ENCODE data around the gene NHLRC4.

NHLRC4 gene

DNA sequence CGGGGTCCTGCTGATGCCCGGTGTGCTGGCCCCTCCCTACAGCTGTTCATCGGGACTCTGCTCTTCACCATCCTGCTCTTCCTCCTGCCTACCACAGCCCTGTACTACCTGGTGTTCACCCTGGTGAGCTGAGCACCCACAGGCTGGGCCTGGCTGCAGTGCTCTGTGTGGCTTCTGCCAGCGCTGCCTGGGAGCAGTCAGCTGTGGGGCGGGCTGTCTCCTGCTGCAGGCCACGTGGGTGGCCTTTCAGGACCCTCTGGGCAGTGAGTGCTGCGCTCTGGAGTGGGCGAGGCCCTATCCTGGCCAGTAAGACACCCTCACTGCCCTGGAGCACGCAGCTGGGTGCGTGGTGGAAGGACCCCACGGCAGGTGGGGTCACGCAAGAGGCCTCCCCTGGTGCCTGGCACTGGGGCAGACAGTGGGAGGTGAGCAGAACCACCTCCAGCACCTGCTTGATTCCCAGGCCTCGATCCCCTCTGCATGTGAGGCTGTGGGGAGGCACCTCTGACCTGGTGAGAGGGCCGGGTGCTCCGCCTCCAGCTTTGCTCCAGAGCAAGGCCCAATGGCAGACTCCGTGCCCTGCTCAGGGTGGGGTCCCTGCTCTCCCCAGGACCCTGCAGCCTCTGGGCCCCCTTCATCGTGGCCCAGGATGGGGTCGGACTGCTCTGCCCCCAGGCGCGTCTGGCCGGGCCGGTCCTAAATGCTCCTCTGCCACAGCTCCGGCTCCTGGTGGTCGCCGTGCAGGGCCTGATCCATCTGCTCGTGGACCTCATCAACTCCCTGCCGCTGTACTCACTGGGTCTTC, 13.5 kb downstream of the NHLRC4 start:
- H3K36me3 ChIP-seq (ENCODE audit: control insufficient read depth, insufficient read depth, low read length) = peaks cover 2% of the 10 kb centered on the region
- peaks cover 2% of the 10 kb centered on the region for H3K27me3 ChIP-seq (ENCODE audit: control insufficient read depth, insufficient read depth, low read length)
- H3K27ac ChIP-seq (ENCODE audit: low read depth, low read length) = no peak overlapping the region
- no peak overlapping the region for H3K4me3 ChIP-seq (ENCODE audit: low read length)
- H3K4me1 ChIP-seq (ENCODE audit: control insufficient read depth, insufficient read depth, low read length) = no peaks in the 10 kb centered on the region
- H3K9ac ChIP-seq (ENCODE audit: low read length) = no peak overlapping the region

DNA sequence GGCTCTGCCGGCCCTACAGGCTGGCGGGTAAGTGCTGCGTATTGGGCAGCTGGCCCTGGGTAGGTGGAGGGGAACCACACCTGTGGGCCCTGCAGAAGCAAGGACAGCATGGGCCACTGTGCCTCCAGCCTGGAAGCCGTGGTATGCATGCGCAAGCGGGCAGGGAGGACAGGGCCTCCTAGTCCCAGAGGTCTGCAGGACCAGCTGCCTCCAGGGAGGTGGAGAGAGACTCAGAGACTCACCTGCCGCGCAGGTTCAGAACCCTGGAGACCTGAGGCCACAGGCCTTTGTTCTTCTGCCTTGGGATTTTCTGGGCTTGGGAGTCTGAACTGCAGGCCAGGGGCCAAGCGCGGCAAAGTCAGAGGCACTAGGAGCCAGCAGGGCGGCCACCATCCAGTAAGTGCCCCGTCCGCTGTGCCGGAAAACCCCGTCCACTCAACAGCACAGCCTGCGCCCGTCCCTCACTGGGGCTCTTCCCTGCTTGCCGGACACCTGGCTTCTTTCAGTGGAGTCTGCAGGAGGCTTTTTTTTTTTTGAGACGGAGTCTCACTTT, 14.2 kb downstream of the NHLRC4 start:
- Histone ChIP-seq H3K4me3 (ENCODE audit: low read length) (no peak overlapping the region), H3K27me3 (ENCODE audit: control insufficient read depth, insufficient read depth, low read length) (peaks cover 4% of the 10 kb centered on the region), H3K27ac (ENCODE audit: low read depth, low read length) (no peak overlapping the region), H3K4me1 (ENCODE audit: control insufficient read depth, insufficient read depth, low read length) (no peaks in the 10 kb centered on the region), H3K9ac (ENCODE audit: low read length) (no peak overlapping the region), H3K36me3 (ENCODE audit: control insufficient read depth, insufficient read depth, low read length) (no peaks in the 10 kb centered on the region)

DNA sequence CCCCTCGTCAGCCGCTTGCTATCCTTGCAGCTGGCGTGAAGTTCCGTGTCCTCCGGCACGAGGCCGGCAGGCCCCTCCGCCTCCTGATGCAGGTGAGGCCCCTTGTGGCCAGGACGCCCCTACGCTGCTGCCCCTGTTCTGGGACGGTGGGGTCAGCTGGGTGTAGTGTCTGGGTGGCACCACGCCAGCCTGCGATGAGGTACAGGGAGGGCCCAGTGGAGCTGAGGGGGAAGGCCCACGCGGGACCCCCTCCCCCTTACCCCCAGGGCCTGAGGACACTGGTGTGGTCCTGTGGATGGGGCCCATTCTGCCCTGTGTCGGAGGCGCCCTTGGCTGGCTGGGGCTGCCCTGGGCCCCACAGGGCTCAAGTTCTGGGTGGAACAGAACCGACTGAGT, 15.4 kb downstream of the NHLRC4 start:
- Histone ChIP-seq H3K36me3 (ENCODE audit: control insufficient read depth, insufficient read depth, low read length) (no peaks in the 10 kb centered on the region), H3K4me1 (ENCODE audit: control insufficient read depth, insufficient read depth, low read length) (no peaks in the 10 kb centered on the region), H3K27me3 (ENCODE audit: control insufficient read depth, insufficient read depth, low read length) (peaks cover 4% of the 10 kb centered on the region), H3K9ac (ENCODE audit: low read length) (no peak overlapping the region), H3K27ac (ENCODE audit: low read depth, low read length) (no peak overlapping the region), H3K4me3 (ENCODE audit: low read length) (no peak overlapping the region)

DNA sequence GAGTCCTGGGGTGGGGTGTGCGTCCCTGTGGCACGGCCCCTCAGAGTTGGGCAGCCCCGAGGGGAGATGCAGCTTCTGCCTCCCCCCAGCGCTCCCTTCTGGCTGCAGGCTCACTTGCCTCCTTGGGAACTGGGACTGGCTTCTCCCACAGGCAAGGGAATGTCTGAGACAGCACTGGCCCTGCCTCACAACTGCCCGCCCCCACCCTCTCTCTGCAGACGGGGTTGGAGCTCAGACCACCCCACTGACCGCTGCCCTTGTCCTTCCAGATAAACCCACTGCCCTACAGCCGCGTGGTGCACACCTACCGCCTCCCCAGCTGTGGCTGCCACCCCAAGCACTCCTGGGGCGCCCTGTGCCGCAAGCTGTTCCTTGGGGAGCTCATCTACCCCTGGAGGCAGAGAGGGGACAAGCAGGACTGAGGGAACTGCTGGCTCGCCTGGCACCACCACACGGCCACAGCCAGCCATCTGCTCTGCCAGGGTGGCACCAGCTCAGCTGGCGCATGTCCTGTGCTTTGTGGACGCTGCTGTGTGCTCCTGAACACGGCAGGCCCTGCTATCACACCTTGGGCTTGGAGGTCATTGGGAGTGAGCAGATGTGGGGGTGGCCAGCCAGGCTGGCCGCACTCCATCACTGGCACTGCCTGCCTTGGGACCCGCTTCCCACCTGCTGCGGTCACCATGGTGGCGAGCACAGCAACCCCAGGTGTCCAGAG, 16.0 kb downstream of the NHLRC4 start:
- Histone ChIP-seq H3K27ac (ENCODE audit: low read depth, low read length) (no peak overlapping the region), H3K36me3 (ENCODE audit: control insufficient read depth, insufficient read depth, low read length) (no peaks in the 10 kb centered on the region), H3K27me3 (ENCODE audit: control insufficient read depth, insufficient read depth, low read length) (peaks cover 4% of the 10 kb centered on the region), H3K9ac (ENCODE audit: low read length) (no peak overlapping the region), H3K4me3 (ENCODE audit: low read length) (no peak overlapping the region), H3K4me1 (ENCODE audit: control insufficient read depth, insufficient read depth, low read length) (no peaks in the 10 kb centered on the region)

DNA sequence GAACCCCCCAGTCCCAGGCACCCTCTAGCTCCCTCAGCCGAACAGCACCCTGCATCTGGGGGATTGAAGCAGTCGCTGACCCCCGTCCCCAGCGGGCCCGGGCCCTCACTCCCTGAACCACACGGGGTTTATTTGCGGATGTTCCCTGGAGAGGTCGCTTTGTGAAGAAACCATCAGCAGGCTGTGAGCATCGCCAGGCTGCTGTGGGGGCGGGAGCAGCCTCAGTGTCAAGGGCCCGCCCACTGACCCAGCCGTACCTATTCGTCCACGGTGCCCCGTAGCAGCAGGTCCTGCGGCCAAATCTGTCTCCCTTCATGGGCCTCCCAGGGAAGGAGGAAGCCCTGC, 16.6 kb downstream of the NHLRC4 start:
- peaks cover 5% of the 10 kb centered on the region for H3K4me1 ChIP-seq (ENCODE audit: control insufficient read depth, insufficient read depth, low read length)
- peaks cover 4% of the 10 kb centered on the region for H3K27me3 ChIP-seq (ENCODE audit: control insufficient read depth, insufficient read depth, low read length)
- H3K36me3 ChIP-seq (ENCODE audit: control insufficient read depth, insufficient read depth, low read length) = no peaks in the 10 kb centered on the region
- H3K27ac ChIP-seq (ENCODE audit: low read depth, low read length) = no peak overlapping the region
- no peak overlapping the region for H3K9ac ChIP-seq (ENCODE audit: low read length)
- no peak overlapping the region for H3K4me3 ChIP-seq (ENCODE audit: low read length)

DNA sequence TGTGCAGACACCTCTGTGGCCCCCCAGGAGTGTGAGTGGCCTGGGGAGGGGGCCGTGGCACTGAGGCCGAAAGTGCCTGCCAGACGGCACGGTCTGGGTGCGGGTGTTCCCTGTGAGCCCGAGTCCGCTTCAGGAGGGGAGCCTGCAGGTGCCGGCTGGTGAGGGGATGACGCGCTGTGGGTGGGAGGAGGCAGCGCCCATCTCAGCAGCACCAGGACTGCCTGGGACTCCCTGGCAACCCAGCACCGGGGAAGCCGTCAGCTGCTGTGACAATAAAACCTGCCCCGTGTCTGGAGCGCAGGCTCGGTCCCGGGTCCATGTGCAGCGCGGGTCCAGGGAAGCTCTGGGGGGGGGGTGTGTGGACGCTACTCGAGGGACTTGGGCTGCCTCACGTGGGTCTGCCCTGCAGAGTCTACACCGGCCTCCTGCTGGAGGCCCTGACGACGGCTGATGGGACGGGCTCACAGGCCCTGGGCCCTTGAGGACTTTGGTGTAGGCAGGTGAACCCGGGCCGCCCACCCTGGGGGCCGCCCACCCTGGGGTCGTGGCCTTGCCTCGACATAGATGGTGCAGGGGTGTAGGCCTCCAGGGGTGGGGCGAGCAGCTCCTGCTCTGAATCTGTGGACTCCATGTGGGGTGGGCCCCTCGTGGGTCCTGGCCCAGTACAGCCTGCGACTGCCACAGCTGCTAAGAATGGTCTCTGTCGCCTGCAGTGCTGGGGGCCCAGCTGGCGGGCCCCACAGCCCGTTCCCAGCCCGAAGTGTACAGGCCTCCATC, 17.2 kb downstream of the NHLRC4 start:
- H3K27ac ChIP-seq (ENCODE audit: low read depth, low read length) = no peak overlapping the region
- H3K27me3 ChIP-seq (ENCODE audit: control insufficient read depth, insufficient read depth, low read length) = peaks cover 4% of the 10 kb centered on the region
- no peak overlapping the region for H3K9ac ChIP-seq (ENCODE audit: low read length)
- H3K4me1 ChIP-seq (ENCODE audit: control insufficient read depth, insufficient read depth, low read length) = peaks cover 6% of the 10 kb centered on the region
- no peak overlapping the region for H3K4me3 ChIP-seq (ENCODE audit: low read length)
- H3K36me3 ChIP-seq (ENCODE audit: control insufficient read depth, insufficient read depth, low read length) = no peaks in the 10 kb centered on the region

DNA sequence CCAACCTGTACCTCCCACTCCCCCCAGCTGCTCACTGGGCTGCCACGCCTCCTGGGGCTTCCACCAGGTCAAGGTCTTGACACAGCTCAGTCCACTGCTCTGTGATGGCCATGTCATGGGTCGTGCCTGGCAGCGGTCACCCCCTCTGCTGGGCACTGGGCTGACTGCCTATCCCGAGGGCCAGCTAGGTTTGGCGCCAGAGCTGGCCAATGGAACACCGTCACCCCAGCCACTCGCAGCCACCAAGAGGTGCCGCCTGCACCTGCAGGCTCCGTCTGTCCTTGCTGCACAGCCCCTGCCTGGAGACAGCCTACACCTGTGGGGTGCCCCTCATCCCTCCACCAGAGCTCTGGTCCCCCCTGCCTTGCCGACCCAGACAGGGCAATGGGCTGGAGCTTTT, 18.5 kb downstream of the NHLRC4 start:
- Histone ChIP-seq H3K4me1 (ENCODE audit: control insufficient read depth, insufficient read depth, low read length) (peaks cover 6% of the 10 kb centered on the region), H3K27ac (ENCODE audit: low read depth, low read length) (no peak overlapping the region), H3K9ac (ENCODE audit: low read length) (no peak overlapping the region), H3K4me3 (ENCODE audit: low read length) (no peak overlapping the region), H3K27me3 (ENCODE audit: control insufficient read depth, insufficient read depth, low read length) (peaks cover 4% of the 10 kb centered on the region), H3K36me3 (ENCODE audit: control insufficient read depth, insufficient read depth, low read length) (no peaks in the 10 kb centered on the region)

DNA sequence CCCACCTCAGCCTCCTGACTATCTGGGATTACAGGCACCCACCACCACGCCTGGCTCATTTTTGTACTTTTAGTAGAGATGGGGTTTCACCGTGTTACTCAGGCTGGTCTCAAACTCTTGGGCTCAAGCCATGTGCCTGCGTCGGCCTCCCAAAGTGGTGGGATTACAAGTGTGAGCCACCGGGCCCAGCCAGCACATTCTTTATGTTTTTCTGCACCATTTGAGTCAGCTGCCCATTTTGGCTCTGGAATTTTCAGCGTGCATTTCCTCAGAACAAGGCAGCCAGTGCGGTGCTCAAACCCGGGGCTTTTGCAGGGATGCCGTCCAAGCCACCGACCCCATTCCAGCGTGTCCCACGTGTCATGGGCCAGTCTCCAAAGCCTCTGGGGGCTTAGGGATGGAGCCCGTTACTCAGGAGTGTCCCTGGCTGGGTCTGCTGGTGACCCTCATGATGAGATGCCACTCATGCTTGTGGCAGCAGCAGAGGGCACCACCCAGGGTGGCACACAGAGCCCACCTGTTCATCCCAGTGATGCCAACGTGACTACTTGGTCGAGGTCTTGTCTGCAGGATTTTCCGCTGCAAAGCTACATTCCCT, 19.3 kb downstream of the NHLRC4 start:
- H3K4me1 ChIP-seq (ENCODE audit: control insufficient read depth, insufficient read depth, low read length) = peaks cover 13% of the 10 kb centered on the region

DNA sequence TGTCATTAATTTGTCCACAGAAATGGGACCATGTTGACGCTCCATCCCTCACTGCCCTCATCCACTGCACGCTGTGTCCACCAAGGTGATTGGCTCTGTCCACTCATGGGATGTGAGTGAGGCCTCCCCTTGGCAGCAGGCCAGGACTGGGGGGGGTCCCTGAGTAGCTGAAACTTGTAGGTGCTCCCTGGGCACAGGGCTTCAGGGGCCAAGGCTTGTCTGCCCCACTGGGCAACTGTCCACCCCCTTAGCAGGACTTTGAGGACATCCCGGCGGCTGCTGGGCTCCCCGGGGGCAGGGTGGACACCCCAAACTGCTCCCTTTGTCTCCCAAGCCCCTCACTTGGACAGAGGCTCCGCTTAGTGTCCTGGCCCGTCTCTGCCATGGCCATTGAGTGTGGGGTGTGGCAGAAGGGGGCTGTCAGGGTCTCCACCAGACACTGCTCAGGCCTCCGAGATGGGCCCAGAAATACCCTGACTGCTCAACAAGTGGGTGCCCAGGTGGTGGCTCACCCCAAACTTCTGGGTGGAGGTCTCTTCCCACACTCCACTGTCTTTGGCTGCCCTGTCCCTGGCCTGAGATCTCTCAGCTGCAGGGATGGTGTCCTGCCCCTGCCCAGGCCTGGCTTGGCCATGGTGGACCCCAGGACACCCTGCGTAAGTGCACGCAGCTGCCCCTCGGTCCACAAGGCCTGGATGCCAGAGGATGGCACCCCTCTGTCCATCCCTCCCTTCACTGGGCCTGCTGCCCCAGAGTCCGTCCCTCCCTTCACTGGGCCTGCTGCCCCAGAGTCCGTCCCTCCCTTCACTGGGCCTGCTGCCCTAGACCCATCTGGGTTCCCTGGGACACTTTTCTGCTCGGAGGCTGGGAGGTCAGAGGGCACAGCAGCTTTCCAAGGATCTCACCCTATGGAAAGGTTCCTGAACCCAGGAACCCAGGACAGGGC, 20.1 kb downstream of the NHLRC4 start:
- H3K36me3 ChIP-seq (ENCODE audit: control insufficient read depth, insufficient read depth, low read length) = no peaks in the 10 kb centered on the region
- H3K27ac ChIP-seq (ENCODE audit: low read depth, low read length) = no peak overlapping the region
- no peak overlapping the region for H3K9ac ChIP-seq (ENCODE audit: low read length)
- peaks cover 15% of the 10 kb centered on the region for H3K4me1 ChIP-seq (ENCODE audit: control insufficient read depth, insufficient read depth, low read length)
- no peak overlapping the region for H3K4me3 ChIP-seq (ENCODE audit: low read length)
- peaks cover 4% of the 10 kb centered on the region for H3K27me3 ChIP-seq (ENCODE audit: control insufficient read depth, insufficient read depth, low read length)

More for the DNA sequence above, 19.3 kb downstream of the NHLRC4 start:
- H3K9ac ChIP-seq (ENCODE audit: low read length) = no peak overlapping the region
- no peak overlapping the region for H3K27ac ChIP-seq (ENCODE audit: low read depth, low read length)
- peaks cover 4% of the 10 kb centered on the region for H3K27me3 ChIP-seq (ENCODE audit: control insufficient read depth, insufficient read depth, low read length)
- no peaks in the 10 kb centered on the region for H3K36me3 ChIP-seq (ENCODE audit: control insufficient read depth, insufficient read depth, low read length)
- no peak overlapping the region for H3K4me3 ChIP-seq (ENCODE audit: low read length)

DNA sequence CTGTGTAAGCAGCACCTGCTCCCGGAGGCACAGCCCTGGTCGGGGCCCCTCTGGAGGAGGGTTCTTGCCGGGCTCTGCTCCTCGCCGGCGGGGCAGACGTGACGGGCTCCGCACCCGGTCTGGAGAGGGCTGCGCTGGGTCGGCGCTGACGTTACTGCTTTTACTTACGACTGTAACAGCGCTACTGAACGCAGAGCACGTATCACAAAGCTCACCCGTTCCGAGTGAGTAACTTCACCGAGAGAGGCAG, 21.8 kb downstream of the NHLRC4 start:
- peaks cover 4% of the 10 kb centered on the region for H3K27me3 ChIP-seq (ENCODE audit: control insufficient read depth, insufficient read depth, low read length)
- H3K4me1 ChIP-seq (ENCODE audit: control insufficient read depth, insufficient read depth, low read length) = peaks cover 15% of the 10 kb centered on the region
- peak overlapping the region; percentile 83 for H3K4me3 ChIP-seq (ENCODE audit: low read length)
- peak overlapping the region; percentile 6 for H3K9ac ChIP-seq (ENCODE audit: low read length)
- no peaks in the 10 kb centered on the region for H3K36me3 ChIP-seq (ENCODE audit: control insufficient read depth, insufficient read depth, low read length)
- peak overlapping the region; percentile 97 for H3K27ac ChIP-seq (ENCODE audit: low read depth, low read length)

DNA sequence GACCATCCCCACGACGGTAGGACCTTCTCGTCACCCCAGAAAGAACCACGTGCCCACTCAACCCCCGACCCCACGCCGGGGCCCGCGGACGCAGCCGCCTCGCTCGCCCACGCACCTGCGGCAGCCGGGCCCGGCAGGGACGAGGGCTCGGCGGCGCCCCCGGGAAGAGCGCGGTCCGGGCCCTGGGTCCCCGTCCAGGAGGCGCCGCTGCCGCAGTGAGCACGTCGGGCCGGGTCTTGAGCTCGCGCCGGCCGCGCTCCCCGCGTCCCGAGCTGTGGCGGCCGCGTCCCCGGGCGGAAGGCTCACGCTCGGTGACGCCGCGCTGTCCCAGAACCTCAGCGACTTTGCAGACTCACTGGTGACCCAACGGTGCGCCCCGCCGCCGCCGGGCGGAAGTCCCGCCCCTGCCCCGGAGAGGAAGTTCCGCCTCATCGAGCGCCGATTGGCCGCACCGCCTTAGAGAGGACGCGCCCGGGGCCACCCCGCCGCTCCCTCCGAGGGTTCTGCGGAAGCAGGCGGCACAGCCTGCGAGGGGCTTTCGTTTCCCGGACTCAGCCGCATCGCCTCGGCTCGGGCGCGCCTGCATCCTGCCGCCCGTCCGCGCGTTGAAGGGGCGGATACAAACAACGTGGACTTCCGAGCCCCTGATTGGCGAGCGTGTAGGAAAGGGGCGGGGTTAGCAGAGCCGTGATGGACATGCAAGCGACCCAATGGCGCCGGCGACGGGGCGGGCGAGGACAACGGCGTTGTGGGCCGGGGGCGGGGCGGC, 22.3 kb downstream of the NHLRC4 start:
- peak overlapping the region; percentile 6 for H3K9ac ChIP-seq (ENCODE audit: low read length)
- H3K36me3 ChIP-seq (ENCODE audit: control insufficient read depth, insufficient read depth, low read length) = no peaks in the 10 kb centered on the region
- H3K4me1 ChIP-seq (ENCODE audit: control insufficient read depth, insufficient read depth, low read length) = peaks cover 15% of the 10 kb centered on the region
- H3K27me3 ChIP-seq (ENCODE audit: control insufficient read depth, insufficient read depth, low read length) = peaks cover 4% of the 10 kb centered on the region
- peak overlapping the region; percentile 83 for H3K4me3 ChIP-seq (ENCODE audit: low read length)
- H3K27ac ChIP-seq (ENCODE audit: low read depth, low read length) = peak overlapping the region; percentile 97
